HEK293T (cell line): ENCODE data around the gene TMEM91.
A peak's percentile ranks its signal among the peaks of the same experiment; 100 is the strongest.

Experiments
- CTCF ChIA-PET: fragments of 350-600 bp; formaldehyde crosslinking; extraction: SDS; loops from one replicate; lab custom pipeline; 2021; ENCODE audit warnings: antibody characterized with exemption, inconsistent platforms; lab: Yijun Ruan, JAX
- POLR2A ChIA-PET: fragments of 350-600 bp; formaldehyde crosslinking; extraction: SDS; loops from one replicate; lab custom pipeline; 2020; ENCODE audit warnings: antibody characterized with exemption, inconsistent platforms; lab: Yijun Ruan, JAX
- DNase-seq: peaks from one replicate; pipeline ENCODE4 v3.0.0; 2012; ENCODE audit warnings: mixed read lengths; ENCODE audit errors: extremely low spot score
- ARNT ChIP-seq: fragments of 450-650 bp; IDR thresholded peaks from 2 replicates; pipeline ENCODE4 v1.6.1; 2017; ENCODE audit warnings: mild to moderate bottlenecking
- BHLHE40 ChIP-seq: fragments of 450-650 bp; IDR thresholded peaks from 2 replicates; pipeline ENCODE4 v1.6.1; 2016; ENCODE audit warnings: mild to moderate bottlenecking, moderate library complexity, borderline replicate concordance
- CTBP1 ChIP-seq: fragments of 450-650 bp; IDR thresholded peaks from 2 replicates; pipeline ENCODE4 v1.6.1; 2016; ENCODE audit warnings: borderline replicate concordance
- ELF4 ChIP-seq: fragments of 450-650 bp; IDR thresholded peaks from 2 replicates; pipeline ENCODE4 v1.6.1; 2017; ENCODE audit warnings: antibody characterized with exemption
- FOXA1 ChIP-seq: fragments of 450-650 bp; IDR thresholded peaks from 2 replicates; pipeline ENCODE4 v1.6.1; 2016; ENCODE audit warnings: mild to moderate bottlenecking
- FOXK2 ChIP-seq: fragments of 450-650 bp; IDR thresholded peaks from 2 replicates; pipeline ENCODE4 v1.6.1; 2016; ENCODE audit warnings: mild to moderate bottlenecking
- FOXM1 ChIP-seq: fragments of 450-650 bp; IDR thresholded peaks from 2 replicates; pipeline ENCODE4 v1.6.1; 2017; ENCODE audit warnings: mild to moderate bottlenecking, borderline replicate concordance
- HDGF ChIP-seq: fragments of 450-650 bp; IDR thresholded peaks from 2 replicates; pipeline ENCODE4 v1.6.1; 2017; ENCODE audit warnings: antibody characterized with exemption, borderline replicate concordance
- L3MBTL2 ChIP-seq: fragments of 450-650 bp; conservative IDR thresholded peaks from 2 replicates; pipeline ENCODE4 v1.6.1; 2016; ENCODE audit warnings: mild to moderate bottlenecking
- LEF1 ChIP-seq: fragments of 450-650 bp; IDR thresholded peaks from 2 replicates; pipeline ENCODE4 v1.6.1; 2017; ENCODE audit warnings: mild to moderate bottlenecking, borderline replicate concordance
- NFRKB ChIP-seq: fragments of 450-650 bp; IDR thresholded peaks from 2 replicates; pipeline ENCODE4 v1.6.1; 2016; ENCODE audit warnings: mild to moderate bottlenecking, moderate library complexity
- PKNOX1 ChIP-seq: fragments of 450-650 bp; IDR thresholded peaks from 2 replicates; pipeline ENCODE4 v1.6.1; 2016
- SP1 ChIP-seq: fragments of 450-650 bp; IDR thresholded peaks from 2 replicates; pipeline ENCODE4 v1.6.1; 2017
- SUZ12 ChIP-seq: fragments of 450-650 bp; IDR thresholded peaks from 2 replicates; pipeline ENCODE4 v1.6.1; 2016; ENCODE audit warnings: mild to moderate bottlenecking
- TARDBP ChIP-seq: fragments of 450-650 bp; IDR thresholded peaks from 2 replicates; pipeline ENCODE4 v1.6.1; 2016
- ZNF384 ChIP-seq: fragments of 450-650 bp; IDR thresholded peaks from 2 replicates; pipeline ENCODE4 v1.6.1; 2016

The TMEM91 gene

DNA sequence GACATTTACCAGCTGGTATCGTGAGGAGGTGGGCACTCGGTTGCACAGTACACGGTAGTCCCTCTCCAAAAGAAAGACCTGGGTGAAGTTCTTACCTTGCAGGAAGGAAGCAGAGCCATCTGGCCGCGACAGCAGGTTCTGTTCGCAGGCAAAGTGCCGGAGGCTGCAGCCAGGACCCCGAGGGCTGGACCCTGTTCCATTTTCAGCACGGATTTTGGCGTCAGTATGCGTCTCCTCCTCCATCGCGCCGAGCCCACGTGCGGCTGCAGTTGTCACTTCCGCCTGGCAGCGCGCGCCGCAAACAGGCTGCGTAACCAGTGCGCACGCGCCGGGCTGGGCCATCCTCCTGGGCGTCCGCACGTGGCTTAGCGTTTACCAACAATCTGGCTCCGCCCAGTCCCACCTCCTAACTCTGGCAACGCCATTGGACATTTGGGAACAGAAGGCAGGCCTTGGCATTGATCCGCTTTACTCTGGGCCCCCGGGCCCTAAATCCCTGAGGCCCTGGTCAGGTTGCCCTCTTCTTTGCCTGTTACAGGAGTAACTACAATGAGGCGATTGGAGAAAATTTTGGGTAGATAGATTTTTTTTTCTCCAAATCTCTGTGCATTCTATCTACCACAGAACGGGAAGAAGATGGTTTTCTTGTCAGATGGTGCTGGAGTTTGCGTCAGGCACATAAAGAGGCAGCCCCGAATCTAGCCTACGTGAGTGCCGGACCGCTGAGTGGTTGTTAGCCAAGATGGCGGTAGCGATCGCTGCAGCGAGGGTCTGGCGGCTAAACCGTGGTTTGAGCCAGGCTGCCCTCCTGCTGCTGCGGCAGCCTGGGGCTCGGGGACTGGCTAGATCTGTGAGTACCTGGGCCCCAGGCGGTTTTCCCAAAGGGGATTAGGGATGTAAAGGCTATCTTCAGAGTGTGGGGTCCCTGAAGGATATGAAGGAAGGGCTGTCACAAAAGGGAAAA lies 21.0 kb downstream of the TMEM91 start, which contains the start of the genes BCKDHA and EXOSC5:
Gene BCKDHA, plus strand, starts transcription at position 733 of the 964 bp plus-strand sequence. Its CDS starts 10 bp downstream, at position 743.
Gene EXOSC5, minus strand, starts transcription at position 274 of the 964 bp plus-strand sequence. Its CDS starts 31 bp downstream, at position 243.
- POLR2A ChIA-PET, result interaction anchor here (1.0 kb wide), 1 partner anchor 42 kb away, joined by 3 read pairs; the partner anchor contains the start of gene DMAC2
- CTCF ChIA-PET, result no interaction called here
- TF ChIP-seq L3MBTL2 (peak; percentile 96), ARNT (peak; percentile 25; the same call in 1 of the 2 replicates), ELF4 (peak; percentile 68), NFRKB (peak; percentile 93), FOXK2 (peak; percentile 97), PKNOX1 (peak; percentile 26; the same call in 1 of the 2 replicates), TARDBP (no peak), LEF1 (no peak), ZNF384 (no peak), SP1 (no peak)
- DNase-seq, result peak; percentile 99

GRCh38 chr19:41398050-41398418 lies 21.7 kb downstream of the TMEM91 start:
- TF ChIP-seq ARNT, result no peak
- no peak for TF ChIP-seq TARDBP
- TF ChIP-seq ZNF384, result no peak
- no peak for TF ChIP-seq FOXM1
- TF ChIP-seq L3MBTL2, result no peak
- TF ChIP-seq CTBP1, result no peak
- TF ChIP-seq ELF4, result no peak
- no peak for TF ChIP-seq NFRKB
- no peak for TF ChIP-seq HDGF
- no peak for TF ChIP-seq SP1
- TF ChIP-seq PKNOX1, result no peak
- TF ChIP-seq LEF1, result no peak
- no peak for TF ChIP-seq FOXK2
- TF ChIP-seq FOXA1, result no peak
- no peak for TF ChIP-seq BHLHE40
- no peak for TF ChIP-seq SUZ12
- no peak for DNase-seq
- ChIA-PET CTCF (no interaction called here), POLR2A (interaction anchor here (1.0 to 1.9 kb wide), 2 partner anchors 11 to 42 kb away, joined by 3 to 8 read pairs; partner anchors contain the start of gene DMAC2)

GRCh38 chr19:41398598-41398997 lies 22.3 kb downstream of the TMEM91 start:
- ChIA-PET CTCF (no interaction called here), POLR2A (interaction anchor here (0.9 to 1.9 kb wide), 3 partner anchors 10 to 41 kb away, joined by 3 to 8 read pairs (median 5); partner anchors contain the start of gene DMAC2)
- TF ChIP-seq ZNF384 (no peak), BHLHE40 (no peak), L3MBTL2 (no peak), PKNOX1 (no peak), NFRKB (no peak), FOXK2 (no peak), SUZ12 (no peak), ELF4 (no peak), TARDBP (no peak), FOXA1 (no peak), FOXM1 (no peak), CTBP1 (no peak), ARNT (no peak), LEF1 (no peak), SP1 (no peak), HDGF (no peak)
- no peak for DNase-seq

DNA sequence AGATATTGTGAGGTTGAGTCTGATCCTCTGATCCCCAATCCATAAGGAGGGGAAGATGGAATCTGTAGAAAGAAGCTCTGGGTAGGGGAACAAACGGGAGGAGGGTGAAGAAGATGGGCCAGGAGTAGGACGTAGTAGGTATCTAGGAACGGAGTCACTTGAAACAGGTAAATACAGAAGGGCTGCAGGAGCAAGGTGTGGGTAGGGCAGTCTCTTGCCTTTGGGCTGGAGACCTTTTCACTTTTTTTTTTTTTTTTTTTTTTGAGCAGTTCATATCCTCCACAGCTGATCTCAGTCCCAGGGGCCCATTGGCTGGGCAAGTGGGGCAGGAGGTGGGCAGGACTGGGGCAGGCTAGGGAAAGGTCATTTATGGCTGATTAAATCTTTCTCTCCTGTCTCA lies 22.8 kb downstream of the TMEM91 start:
- TF ChIP-seq ARNT (no peak), FOXA1 (no peak), TARDBP (no peak), SUZ12 (no peak), PKNOX1 (no peak), HDGF (no peak), FOXM1 (no peak), SP1 (no peak), CTBP1 (no peak), FOXK2 (no peak), BHLHE40 (no peak), NFRKB (no peak)
- no peak for DNase-seq
- CTCF ChIA-PET, result no interaction called here
- POLR2A ChIA-PET, result interaction anchor here (0.9 to 1.9 kb wide), 2 partner anchors 10 to 40 kb away, joined by 5 to 8 read pairs; partner anchors contain the start of gene DMAC2

DNA sequence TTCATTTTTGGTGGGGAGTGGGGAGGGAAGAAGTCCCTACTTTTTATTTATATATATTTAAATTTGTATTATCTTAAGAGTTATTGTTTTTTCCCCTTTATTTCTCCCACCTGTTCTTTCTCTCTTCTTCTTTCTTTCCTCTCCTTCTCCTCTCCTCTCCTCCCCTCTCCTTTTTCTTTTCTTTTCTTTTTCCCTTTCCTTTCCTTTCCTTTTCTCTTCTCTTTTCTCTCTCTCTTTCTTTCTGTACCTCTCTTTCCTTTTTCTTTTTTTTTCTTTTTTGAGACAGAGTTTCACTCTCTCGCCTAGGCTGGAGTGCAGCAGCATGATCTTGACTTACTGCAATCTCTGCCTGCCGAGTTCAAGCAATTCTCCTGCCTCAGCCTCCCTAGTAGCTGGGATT lies 23.2 kb downstream of the TMEM91 start:
- CTCF ChIA-PET, result no interaction called here
- POLR2A ChIA-PET, result interaction anchor here (0.9 to 1.9 kb wide), 2 partner anchors 9 to 40 kb away, joined by 5 to 8 read pairs; partner anchors contain the start of gene DMAC2
- DNase-seq, result no peak
- no peak for TF ChIP-seq PKNOX1
- no peak for TF ChIP-seq ZNF384
- no peak for TF ChIP-seq NFRKB
- no peak for TF ChIP-seq FOXA1
